ENCODE results near the gene TSEN34. TPM values are rescaled to one million over a fixed set of nuclear protein-coding genes. Genes with fewer than 3 reads are reported as not detected.
A peak's percentile ranks its signal among the peaks of the same experiment; 100 is the strongest.

The TSEN34 gene
- polyA plus RNA-seq (2013): 29.3 TPM

DNA sequence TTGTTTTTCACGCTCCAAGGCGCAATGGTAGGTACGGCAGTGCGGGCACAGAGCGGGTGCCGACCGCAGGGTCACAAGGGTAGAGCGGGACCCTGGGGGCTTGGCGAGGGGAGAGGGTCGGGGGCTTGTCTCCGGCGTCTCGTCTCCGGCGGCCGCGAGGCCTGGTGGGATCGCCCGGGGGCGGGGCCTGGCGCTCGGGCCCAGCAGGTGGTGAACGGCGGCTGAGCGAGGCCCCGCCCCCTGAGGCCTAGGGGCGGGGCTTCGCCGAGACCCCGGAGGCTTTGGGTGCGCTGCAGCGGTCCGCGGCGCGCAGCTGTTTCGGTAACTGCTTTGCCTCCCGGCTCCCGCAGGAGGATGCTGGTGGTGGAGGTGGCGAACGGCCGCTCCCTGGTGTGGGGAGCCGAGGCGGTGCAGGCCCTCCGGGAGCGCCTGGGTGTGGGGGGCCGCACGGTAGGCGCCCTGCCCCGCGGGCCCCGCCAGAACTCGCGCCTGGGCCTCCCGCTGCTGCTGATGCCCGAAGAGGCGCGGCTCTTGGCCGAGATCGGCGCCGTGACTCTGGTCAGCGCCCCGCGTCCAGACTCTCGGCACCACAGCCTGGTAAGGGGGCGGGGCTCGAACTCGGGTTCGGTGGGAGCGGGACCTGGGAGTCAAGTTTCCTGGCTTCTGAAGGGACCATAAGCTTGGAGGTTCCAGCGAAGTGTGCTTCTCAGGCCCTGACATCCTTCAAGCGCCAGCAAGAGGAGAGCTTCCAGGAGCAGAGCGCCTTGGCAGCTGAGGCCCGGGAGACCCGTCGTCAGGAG, at the start of gene TSEN34:
TSEN34 (plus strand) TSS at position 298 of the 800 bp plus-strand sequence; CDS start at position 355, 57 bp downstream.
- Histone ChIP-seq H3K4me3 (ENCODE audit: control insufficient read depth in 1 of 7, extremely low read depth in 1 of 7, insufficient read depth in 4 of 7, low read depth in 2 of 7, low read length in 6 of 7) (peak within 1 kb of the TSS; percentile 67 to 94 (median 81)), H3K36me3 (ENCODE audit: control insufficient read depth in 4 of 4, insufficient read depth in 4 of 4, low read length in 3 of 4) (peaks cover 6 to 34% (median 22%) of the 10 kb centered on the region in 4 experiments), H3K27ac (ENCODE audit: insufficient read depth in 1 of 2, low read depth in 1 of 2, low read length in 2 of 2, poor library complexity in 1 of 2, severe bottlenecking in 2 of 2) (peak within 1 kb of the TSS; percentile 96 to 98), H3K27me3 (replicated peaks in 2 of 5; ENCODE audit: control insufficient read depth in 4 of 5, insufficient read depth in 5 of 5, low read length in 4 of 5) (no peaks in the 10 kb centered on the region), H3K9me3 (ENCODE audit: control extremely low read depth in 1 of 5, control insufficient read depth in 4 of 5, insufficient read depth in 2 of 5, low read depth in 1 of 5, low read length in 4 of 5) (no peaks in the 10 kb centered on the region), H3K4me1 (ENCODE audit: control extremely low read depth in 1 of 4, control insufficient read depth in 4 of 4, insufficient read depth in 4 of 4, low read length in 3 of 4) (peaks cover 4 to 37% (median 32%) of the 10 kb centered on the region in 4 experiments)
- 0% methylated on average over 58 of the region's 77 CpGs for WGBS (ENCODE audit: insufficient coverage)
- CTCF ChIA-PET: interaction anchor here (1.3 to 2.7 kb wide), 4 partner anchors 11 to 75 kb away, joined by 3 to 13 read pairs (median 6); no protein-coding TSS in a partner anchor
- POLR2A ChIA-PET: interaction anchor here (0.8 to 6.0 kb wide), 5 partner anchors 9 to 19 kb away, joined by 3 to 95 read pairs (median 5); partner anchors contain the start of gene RPS9
- DNase-seq: peak in 2 of 3 donors; percentile 88 to 92

- no peak overlapping the region for H3K4me3 ChIP-seq (ENCODE audit: control insufficient read depth in 1 of 7, extremely low read depth in 1 of 7, insufficient read depth in 4 of 7, low read depth in 2 of 7, low read length in 6 of 7)
- no peaks in the 10 kb centered on the region for H3K9me3 ChIP-seq (ENCODE audit: control extremely low read depth in 1 of 5, control insufficient read depth in 4 of 5, insufficient read depth in 2 of 5, low read depth in 1 of 5, low read length in 4 of 5)
- H3K36me3 ChIP-seq (ENCODE audit: control insufficient read depth in 4 of 4, insufficient read depth in 4 of 4, low read length in 3 of 4): peaks cover 13 to 71% (median 45%) of the 10 kb centered on the region in 4 experiments
- peak overlapping the region; percentile 8 to 9 for H3K27ac ChIP-seq (ENCODE audit: insufficient read depth in 1 of 2, low read depth in 1 of 2, low read length in 2 of 2, poor library complexity in 1 of 2, severe bottlenecking in 2 of 2)
- no CpG with 5 or more reads among the region's 3 CpGs for WGBS (ENCODE audit: insufficient coverage)
- ChIA-PET CTCF (no interaction called here), POLR2A (interaction anchor here (1.0 kb wide), 1 partner anchor 14 kb away, joined by 3 read pairs; no protein-coding TSS in a partner anchor)
- no peaks in the 10 kb centered on the region for H3K27me3 ChIP-seq (replicated peaks in 2 of 5; ENCODE audit: control insufficient read depth in 4 of 5, insufficient read depth in 5 of 5, low read length in 4 of 5)
- H3K4me1 ChIP-seq (ENCODE audit: control extremely low read depth in 1 of 4, control insufficient read depth in 4 of 4, insufficient read depth in 4 of 4, low read length in 3 of 4): peaks cover 3 to 32% (median 20%) of the 10 kb centered on the region in 4 experiments
- DNase-seq: no peak
Observed at GRCh38 chr19:54141356-54141755, 49.8 kb upstream of the TSEN34 start.

DNA sequence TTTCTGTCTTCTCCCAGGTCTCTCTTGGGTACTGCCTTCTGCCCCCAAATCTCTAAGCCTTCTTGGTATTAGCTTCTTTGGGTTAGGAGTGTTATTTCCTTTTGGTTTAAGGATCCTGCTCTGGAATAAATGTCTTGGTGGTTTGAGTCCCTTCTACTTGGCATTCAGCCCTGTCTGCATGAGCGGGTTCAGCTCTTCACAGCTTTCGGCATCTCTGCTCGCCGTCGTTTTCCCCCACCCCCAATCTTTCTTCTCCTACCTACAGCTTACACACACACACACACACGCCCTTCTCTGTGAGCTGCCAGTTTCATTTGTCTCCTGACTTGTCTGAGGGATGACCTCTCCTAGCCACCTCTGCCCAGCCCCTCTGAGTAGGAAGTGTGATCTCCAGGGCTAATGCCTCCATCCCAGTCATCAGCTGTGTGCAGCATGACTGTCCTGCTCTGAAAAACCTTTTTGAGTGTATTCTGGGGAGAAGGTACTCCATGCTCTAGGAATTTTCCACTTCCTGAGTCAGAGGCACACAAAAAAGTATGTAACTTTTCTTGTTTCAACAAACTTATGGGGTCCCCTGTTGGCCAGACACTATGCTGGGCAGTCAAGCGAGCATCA, 48.8 kb upstream of the TSEN34 start:
- DNase-seq: no peak
- no peaks in the 10 kb centered on the region for H3K27me3 ChIP-seq (replicated peaks in 2 of 5; ENCODE audit: control insufficient read depth in 4 of 5, insufficient read depth in 5 of 5, low read length in 4 of 5)
- H3K4me3 ChIP-seq (ENCODE audit: control insufficient read depth in 1 of 7, extremely low read depth in 1 of 7, insufficient read depth in 4 of 7, low read depth in 2 of 7, low read length in 6 of 7): no peak overlapping the region
- H3K27ac ChIP-seq (ENCODE audit: insufficient read depth in 1 of 2, low read depth in 1 of 2, low read length in 2 of 2, poor library complexity in 1 of 2, severe bottlenecking in 2 of 2): no peak overlapping the region
- ChIA-PET POLR2A (interaction anchor here (1.0 kb wide), 1 partner anchor 13 kb away, joined by 3 read pairs; no protein-coding TSS in a partner anchor), CTCF (no interaction called here)
- no peaks in the 10 kb centered on the region for H3K9me3 ChIP-seq (ENCODE audit: control extremely low read depth in 1 of 5, control insufficient read depth in 4 of 5, insufficient read depth in 2 of 5, low read depth in 1 of 5, low read length in 4 of 5)
- H3K4me1 ChIP-seq (ENCODE audit: control extremely low read depth in 1 of 4, control insufficient read depth in 4 of 4, insufficient read depth in 4 of 4, low read length in 3 of 4): peaks cover 0 to 28% (median 15%) of the 10 kb centered on the region in 4 experiments
- 88% methylated on average over 2 of the region's 7 CpGs for WGBS (ENCODE audit: insufficient coverage)
- peaks cover 13 to 80% (median 54%) of the 10 kb centered on the region in 4 experiments for H3K36me3 ChIP-seq (ENCODE audit: control insufficient read depth in 4 of 4, insufficient read depth in 4 of 4, low read length in 3 of 4)

- CTCF ChIA-PET: interaction anchor here (1.9 kb wide), 1 partner anchor 10 kb away, joined by 5 read pairs; no protein-coding TSS in a partner anchor
- DNase-seq: no peak
- peaks cover 0 to 3% (median 0%) of the 10 kb centered on the region in 4 experiments for H3K4me1 ChIP-seq (ENCODE audit: control extremely low read depth in 1 of 4, control insufficient read depth in 4 of 4, insufficient read depth in 4 of 4, low read length in 3 of 4)
- H3K27me3 ChIP-seq (replicated peaks in 2 of 5; ENCODE audit: control insufficient read depth in 4 of 5, insufficient read depth in 5 of 5, low read length in 4 of 5): no peaks in the 10 kb centered on the region
- WGBS (ENCODE audit: insufficient coverage): 98% methylated on average over 26 of the region's 28 CpGs
- H3K27ac ChIP-seq (ENCODE audit: insufficient read depth in 1 of 2, low read depth in 1 of 2, low read length in 2 of 2, poor library complexity in 1 of 2, severe bottlenecking in 2 of 2): no peak overlapping the region
- no peak overlapping the region for H3K4me3 ChIP-seq (ENCODE audit: control insufficient read depth in 1 of 7, extremely low read depth in 1 of 7, insufficient read depth in 4 of 7, low read depth in 2 of 7, low read length in 6 of 7)
- H3K9me3 ChIP-seq (ENCODE audit: control extremely low read depth in 1 of 5, control insufficient read depth in 4 of 5, insufficient read depth in 2 of 5, low read depth in 1 of 5, low read length in 4 of 5): no peaks in the 10 kb centered on the region
- POLR2A ChIA-PET: no interaction called here
- H3K36me3 ChIP-seq (ENCODE audit: control insufficient read depth in 4 of 4, insufficient read depth in 4 of 4, low read length in 3 of 4): peaks cover 11 to 96% (median 74%) of the 10 kb centered on the region in 4 experiments
Observed at GRCh38 chr19:54145541-54146158, 45.5 kb upstream of the TSEN34 start.

DNA sequence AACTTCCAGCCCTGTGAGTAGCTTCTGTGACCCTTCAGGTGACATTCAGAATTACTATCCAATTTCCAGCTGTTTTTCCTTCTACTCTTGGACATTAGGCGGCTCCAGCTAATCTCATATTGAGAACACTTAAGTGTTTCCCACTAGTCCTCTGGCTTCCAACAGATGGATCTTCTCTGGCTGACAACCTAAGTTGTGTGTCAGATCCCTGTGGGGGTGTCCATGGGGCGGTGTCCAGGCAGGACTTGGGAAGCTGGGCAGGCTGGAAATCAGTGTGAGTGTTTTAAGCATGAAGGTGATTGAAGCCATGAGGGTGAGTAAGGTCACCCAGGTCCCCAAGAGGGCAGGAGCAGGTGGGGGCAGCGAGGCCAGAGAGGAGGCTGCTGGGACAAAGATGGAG, 43.4 kb upstream of the TSEN34 start:
- 100% methylated on average over 1 of the region's 3 CpGs for WGBS (ENCODE audit: insufficient coverage)
- Histone ChIP-seq H3K4me3 (ENCODE audit: control insufficient read depth in 1 of 7, extremely low read depth in 1 of 7, insufficient read depth in 4 of 7, low read depth in 2 of 7, low read length in 6 of 7) (no peak overlapping the region), H3K27me3 (replicated peaks in 2 of 5; ENCODE audit: control insufficient read depth in 4 of 5, insufficient read depth in 5 of 5, low read length in 4 of 5) (no peaks in the 10 kb centered on the region), H3K4me1 (ENCODE audit: control extremely low read depth in 1 of 4, control insufficient read depth in 4 of 4, insufficient read depth in 4 of 4, low read length in 3 of 4) (no peaks in the 10 kb centered on the region), H3K9me3 (ENCODE audit: control extremely low read depth in 1 of 5, control insufficient read depth in 4 of 5, insufficient read depth in 2 of 5, low read depth in 1 of 5, low read length in 4 of 5) (no peaks in the 10 kb centered on the region), H3K36me3 (ENCODE audit: control insufficient read depth in 4 of 4, insufficient read depth in 4 of 4, low read length in 3 of 4) (peaks cover 11 to 97% (median 81%) of the 10 kb centered on the region in 4 experiments), H3K27ac (ENCODE audit: insufficient read depth in 1 of 2, low read depth in 1 of 2, low read length in 2 of 2, poor library complexity in 1 of 2, severe bottlenecking in 2 of 2) (no peak overlapping the region)
- ChIA-PET POLR2A (no interaction called here), CTCF (interaction anchor here (1.1 kb wide), 1 partner anchor 11 kb away, joined by 3 read pairs; no protein-coding TSS in a partner anchor)
- DNase-seq: no peak

- H3K4me3 ChIP-seq (ENCODE audit: control insufficient read depth in 1 of 7, extremely low read depth in 1 of 7, insufficient read depth in 4 of 7, low read depth in 2 of 7, low read length in 6 of 7): no peak overlapping the region
Observed at GRCh38 chr19:54148158-54148557, 43.0 kb upstream of the TSEN34 start.

More at GRCh38 chr19:54148158-54148557, 43.0 kb upstream of the TSEN34 start:
- no peaks in the 10 kb centered on the region for H3K27me3 ChIP-seq (replicated peaks in 2 of 5; ENCODE audit: control insufficient read depth in 4 of 5, insufficient read depth in 5 of 5, low read length in 4 of 5)
- no peak overlapping the region for H3K27ac ChIP-seq (ENCODE audit: insufficient read depth in 1 of 2, low read depth in 1 of 2, low read length in 2 of 2, poor library complexity in 1 of 2, severe bottlenecking in 2 of 2)
- no peak for DNase-seq
- POLR2A ChIA-PET: no interaction called here
- WGBS (ENCODE audit: insufficient coverage): 95% methylated on average over 18 of the region's 19 CpGs
- H3K9me3 ChIP-seq (ENCODE audit: control extremely low read depth in 1 of 5, control insufficient read depth in 4 of 5, insufficient read depth in 2 of 5, low read depth in 1 of 5, low read length in 4 of 5): no peaks in the 10 kb centered on the region
- H3K36me3 ChIP-seq (ENCODE audit: control insufficient read depth in 4 of 4, insufficient read depth in 4 of 4, low read length in 3 of 4): peaks cover 11 to 97% (median 81%) of the 10 kb centered on the region in 4 experiments
- CTCF ChIA-PET: interaction anchor here (1.1 to 3.5 kb wide), 2 partner anchors 11 kb away, joined by 3 to 11 read pairs; partner anchors contain the start of gene LENG1
- H3K4me1 ChIP-seq (ENCODE audit: control extremely low read depth in 1 of 4, control insufficient read depth in 4 of 4, insufficient read depth in 4 of 4, low read length in 3 of 4): no peaks in the 10 kb centered on the region
